Measurements from ENCODE around the gene ILKAP.

The ILKAP gene

DNA sequence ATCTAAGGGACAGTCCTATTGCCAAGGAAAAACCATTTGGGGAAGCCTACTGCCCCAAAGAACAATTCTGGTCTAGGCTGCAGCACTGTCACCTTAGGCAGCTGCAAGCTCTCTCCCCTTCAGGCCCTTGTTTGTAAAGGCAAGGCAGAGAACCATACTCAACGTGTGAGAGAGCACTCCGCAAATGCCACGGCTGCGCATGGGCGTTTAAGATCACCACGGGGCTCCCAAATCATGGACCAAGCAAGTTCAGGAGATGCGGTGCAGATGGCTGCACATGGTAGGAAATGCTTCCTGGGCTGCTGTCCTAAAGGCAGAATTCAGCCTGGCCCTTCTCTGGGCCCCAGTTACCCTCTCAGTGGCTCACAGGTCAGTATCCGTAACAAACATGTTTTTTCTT, 29.2 kb downstream of the ILKAP start:
- TF ChIP-seq CTCF (IDR thresholded peaks at IDR 0.05; ENCODE audit: low read length) = no peak
- no peak for TF ChIP-seq EZH2phosphoT487 (IDR thresholded peaks at IDR 0.05; ENCODE audit: low read length)
- TF ChIP-seq EZH2 (optimal IDR thresholded peaks at IDR 0.05; ENCODE audit: low read depth, low read length) = no peak
- H3K9me3 ChIP-seq (replicated peaks; ENCODE audit: insufficient read depth, low read length) = no peaks in the 10 kb centered on the region
- no peaks in the 10 kb centered on the region; the same call in none of the 2 replicates for H3K36me3 ChIP-seq (replicated peaks; ENCODE audit: insufficient read depth, low read length)
- no peaks in the 10 kb centered on the region for H3K27me3 ChIP-seq (replicated peaks; ENCODE audit: insufficient read depth, low read length)
- H3K4me1 ChIP-seq (ENCODE audit: low read length) = no peaks in the 10 kb centered on the region
- H3K9me2 ChIP-seq (replicated peaks; ENCODE audit: insufficient read depth, low read length) = no peaks in the 10 kb centered on the region
- H3K4me2 ChIP-seq (ENCODE audit: low read depth, low read length) = no peak overlapping the region
- H3K79me2 ChIP-seq (ENCODE audit: low read length) = no peaks in the 10 kb centered on the region
- no peaks in the 10 kb centered on the region for H3F3A ChIP-seq (ENCODE audit: insufficient read depth, low read length)
- no peak overlapping the region for H2AFZ ChIP-seq (ENCODE audit: low read length)
- H4K20me1 ChIP-seq (ENCODE audit: insufficient read depth, low read length) = no peaks in the 10 kb centered on the region
- no peak for DNase-seq
- no peak overlapping the region for H3K27ac ChIP-seq (ENCODE audit: low read length)
- no peak overlapping the region for H3K4me3 ChIP-seq (ENCODE audit: low read length)
- no peak overlapping the region for H3K9ac ChIP-seq (ENCODE audit: low read length)

DNA sequence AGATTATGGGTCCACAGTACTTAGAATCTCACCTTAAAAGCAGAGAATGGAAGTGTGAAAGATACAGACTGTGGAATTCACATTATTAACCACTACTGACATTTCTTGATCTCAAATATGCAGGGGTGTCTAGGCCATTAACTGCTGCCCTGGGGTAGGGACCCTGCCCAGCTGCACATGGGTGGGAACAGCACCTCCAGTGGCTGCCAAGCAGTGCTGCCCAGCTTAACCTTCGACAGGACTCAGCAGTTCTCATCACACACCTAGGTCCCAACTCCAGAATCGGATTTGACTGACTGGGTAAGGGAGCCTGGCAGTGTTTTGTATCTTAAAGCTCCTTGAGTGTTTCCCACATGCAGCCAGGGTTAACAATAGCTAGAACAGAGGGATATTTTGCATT, 29.8 kb downstream of the ILKAP start:
- Histone ChIP-seq H3K9me2 (replicated peaks; ENCODE audit: insufficient read depth, low read length) (no peaks in the 10 kb centered on the region), H3K9ac (ENCODE audit: low read length) (no peak overlapping the region), H4K20me1 (ENCODE audit: insufficient read depth, low read length) (no peaks in the 10 kb centered on the region), H3K4me2 (ENCODE audit: low read depth, low read length) (no peak overlapping the region), H3K4me1 (ENCODE audit: low read length) (no peaks in the 10 kb centered on the region), H3K9me3 (replicated peaks; ENCODE audit: insufficient read depth, low read length) (no peaks in the 10 kb centered on the region), H3K27ac (ENCODE audit: low read length) (no peak overlapping the region), H3F3A (ENCODE audit: insufficient read depth, low read length) (no peaks in the 10 kb centered on the region), H3K36me3 (replicated peaks; ENCODE audit: insufficient read depth, low read length) (no peaks in the 10 kb centered on the region; the same call in none of the 2 replicates), H3K27me3 (replicated peaks; ENCODE audit: insufficient read depth, low read length) (no peaks in the 10 kb centered on the region), H3K79me2 (ENCODE audit: low read length) (no peaks in the 10 kb centered on the region), H3K4me3 (ENCODE audit: low read length) (no peak overlapping the region), H2AFZ (ENCODE audit: low read length) (no peak overlapping the region)
- no peak for DNase-seq
- TF ChIP-seq EZH2 (optimal IDR thresholded peaks at IDR 0.05; ENCODE audit: low read depth, low read length) (no peak), CTCF (IDR thresholded peaks at IDR 0.05; ENCODE audit: low read length) (peak; percentile 21; the same call in 1 of the 2 replicates), EZH2phosphoT487 (IDR thresholded peaks at IDR 0.05; ENCODE audit: low read length) (no peak)

DNA sequence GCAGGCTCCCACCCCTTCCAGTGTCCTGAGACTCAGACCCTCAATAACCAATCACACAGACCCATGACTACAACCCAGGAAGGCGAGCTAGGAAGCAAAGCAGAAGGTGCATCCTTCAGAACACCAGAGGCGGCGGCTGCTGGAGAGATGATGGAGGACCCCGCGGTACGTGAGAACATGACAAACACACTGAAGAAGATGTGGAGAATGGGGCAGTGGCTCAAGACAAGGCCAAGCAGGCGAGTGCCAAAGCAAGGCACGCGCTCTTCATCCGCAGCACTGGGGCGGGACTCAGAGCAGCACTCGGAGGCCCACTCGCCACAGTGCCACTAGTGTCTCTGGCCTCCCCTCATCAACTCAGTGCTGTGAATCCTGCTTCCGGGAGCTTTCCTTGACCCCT, 31.1 kb downstream of the ILKAP start:
- no peaks in the 10 kb centered on the region for H3K4me1 ChIP-seq (ENCODE audit: low read length)
- no peak overlapping the region for H3K4me3 ChIP-seq (ENCODE audit: low read length)
- no peak for DNase-seq
- no peaks in the 10 kb centered on the region for H3K9me2 ChIP-seq (replicated peaks; ENCODE audit: insufficient read depth, low read length)
- no peaks in the 10 kb centered on the region for H4K20me1 ChIP-seq (ENCODE audit: insufficient read depth, low read length)
- no peaks in the 10 kb centered on the region for H3K27me3 ChIP-seq (replicated peaks; ENCODE audit: insufficient read depth, low read length)
- H3K9ac ChIP-seq (ENCODE audit: low read length) = no peak overlapping the region
- H3K4me2 ChIP-seq (ENCODE audit: low read depth, low read length) = no peak overlapping the region
- H3F3A ChIP-seq (ENCODE audit: insufficient read depth, low read length) = no peaks in the 10 kb centered on the region
- no peaks in the 10 kb centered on the region for H3K9me3 ChIP-seq (replicated peaks; ENCODE audit: insufficient read depth, low read length)
- no peak overlapping the region for H2AFZ ChIP-seq (ENCODE audit: low read length)
- TF ChIP-seq CTCF (IDR thresholded peaks at IDR 0.05; ENCODE audit: low read length) = no peak
- no peak for TF ChIP-seq EZH2 (optimal IDR thresholded peaks at IDR 0.05; ENCODE audit: low read depth, low read length)
- no peak for TF ChIP-seq EZH2phosphoT487 (IDR thresholded peaks at IDR 0.05; ENCODE audit: low read length)
- H3K27ac ChIP-seq (ENCODE audit: low read length) = no peak overlapping the region
- no peaks in the 10 kb centered on the region; the same call in none of the 2 replicates for H3K36me3 ChIP-seq (replicated peaks; ENCODE audit: insufficient read depth, low read length)
- no peaks in the 10 kb centered on the region for H3K79me2 ChIP-seq (ENCODE audit: low read length)

Data from MM.1S (cell line).